Activated CD4-positive, alpha-beta T cell treated with anti-CD3 and anti-CD28 coated beads for 1 hour (primary cell): Measurements from ENCODE around the gene LIMS2.

Experiments
- DNase-seq: peaks from one replicate; pipeline ENCODE4 v3.0.0-alpha.2; 2020

LIMS2 gene

GRCh38 chr2:127645026-127645394 is 30.3 kb downstream of the LIMS2 start:
- no peak for DNase-seq

GRCh38 chr2:127644066-127645025 is 31.0 kb downstream of the LIMS2 start:
- no peak for DNase-seq

GRCh38 chr2:127643439-127644065 is 31.8 kb downstream of the LIMS2 start:
- DNase-seq = no peak

- no peak for DNase-seq
Measured at GRCh38 chr2:127642706-127643438, 32.5 kb downstream of the LIMS2 start.

- DNase-seq = peak; percentile 34
Measured at GRCh38 chr2:127641846-127642507, 33.4 kb downstream of the LIMS2 start.

- no peak for DNase-seq
Measured at GRCh38 chr2:127641133-127641532, 34.2 kb downstream of the LIMS2 start.

- no peak for DNase-seq
Measured at GRCh38 chr2:127640082-127641072, 35.0 kb downstream of the LIMS2 start.

- DNase-seq = no peak
Measured at GRCh38 chr2:127639111-127639474, 36.2 kb downstream of the LIMS2 start.

GRCh38 chr2:127638361-127639110 is 36.8 kb downstream of the LIMS2 start:
- DNase-seq = no peak

GRCh38 chr2:127637725-127638252 is 37.5 kb downstream of the LIMS2 start:
- DNase-seq = no peak

- no peak for DNase-seq
Measured at GRCh38 chr2:127637236-127637630, 38.1 kb downstream of the LIMS2 start.

GRCh38 chr2:127636248-127637235 is 38.8 kb downstream of the LIMS2 start:
- DNase-seq = no peak

GRCh38 chr2:127635380-127636237 is 39.7 kb downstream of the LIMS2 start:
- no peak for DNase-seq

- DNase-seq = no peak
Measured at GRCh38 chr2:127634626-127635379, 40.5 kb downstream of the LIMS2 start.

GRCh38 chr2:127634066-127634617 is 41.2 kb downstream of the LIMS2 start:
- DNase-seq = no peak

GRCh38 chr2:127633556-127634065 is 41.7 kb downstream of the LIMS2 start:
- no peak for DNase-seq
